CD4-positive, alpha-beta T cell treated with Interleukin-2 at 100 ng/mL for 4 hours (primary cell): ENCODE data around the gene SNX25.
"Not testable (repeated sequence)": the region's sequence is repeated elsewhere in the genome, so short reads cannot be mapped to it uniquely, and the experiment has no call there.

Source experiments
- DNase-seq: peaks from one replicate; pipeline ENCODE4 v3.0.0-alpha.2; 2020; ENCODE audit warnings: low spot score

Gene SNX25

GRCh38 chr4:185209031-185209851 is at the start of gene SNX25:
Gene SNX25 (plus strand): TSS chr4:185209598. CDS start chr4:185209827, 229 bp downstream.
- DNase-seq, result peak; percentile 85

- peak; percentile 59 for DNase-seq
Observed at GRCh38 chr4:185165605-185166063, 43.8 kb upstream of the SNX25 start.

GRCh38 chr4:185167234-185167633 is 42.2 kb upstream of the SNX25 start:
- DNase-seq, result no peak

- no peak for DNase-seq
Observed at GRCh38 chr4:185171373-185172071, 37.9 kb upstream of the SNX25 start.

- DNase-seq, result no peak
Observed at GRCh38 chr4:185179488-185179887, 29.9 kb upstream of the SNX25 start.

GRCh38 chr4:185182239-185182638 is 27.2 kb upstream of the SNX25 start:
- no peak for DNase-seq

GRCh38 chr4:185183622-185184281 is 25.6 kb upstream of the SNX25 start:
- peak; percentile 85 for DNase-seq

- DNase-seq, result no peak
Observed at GRCh38 chr4:185186769-185187168, 22.6 kb upstream of the SNX25 start.

- no peak for DNase-seq
Observed at GRCh38 chr4:185189606-185190305, 19.6 kb upstream of the SNX25 start.

GRCh38 chr4:185190306-185190856 is 19.0 kb upstream of the SNX25 start:
- no peak for DNase-seq

- DNase-seq, result no peak
Observed at GRCh38 chr4:185192059-185192458, 17.3 kb upstream of the SNX25 start.

GRCh38 chr4:185194924-185195888 is 14.2 kb upstream of the SNX25 start:
- DNase-seq, result no peak

- DNase-seq, result no peak
Observed at GRCh38 chr4:185196437-185196836, 13.0 kb upstream of the SNX25 start.

- DNase-seq, result not testable (repeated sequence)
Observed at GRCh38 chr4:185198189-185198588, 11.2 kb upstream of the SNX25 start.

- DNase-seq, result peak; percentile 63
Observed at GRCh38 chr4:185201977-185202962, 7.1 kb upstream of the SNX25 start.

- no peak for DNase-seq
Observed at GRCh38 chr4:185202984-185203485, 6.4 kb upstream of the SNX25 start.

GRCh38 chr4:185203486-185204237 is 5.7 kb upstream of the SNX25 start, which contains the start of gene CFAP97:
Gene CFAP97 (minus strand): TSS chr4:185204000. CDS start chr4:185191196, 12,804 bp downstream.
- peak; percentile 84 for DNase-seq

GRCh38 chr4:185204238-185204910 is 5.0 kb upstream of the SNX25 start:
- DNase-seq, result no peak
